ENCODE data around the gene KCNMA1. TPM values are rescaled to one million over a fixed set of nuclear protein-coding genes. Genes with fewer than 3 reads are reported as not detected.

KCNMA1 gene
- total and polyA plus RNA-seq, 10 of the 15 experiments (the other 5 are each of a cell fraction or from before 2014, with no cell fraction given), result 8.5 to 77.0 (median 21.3) TPM

DNA sequence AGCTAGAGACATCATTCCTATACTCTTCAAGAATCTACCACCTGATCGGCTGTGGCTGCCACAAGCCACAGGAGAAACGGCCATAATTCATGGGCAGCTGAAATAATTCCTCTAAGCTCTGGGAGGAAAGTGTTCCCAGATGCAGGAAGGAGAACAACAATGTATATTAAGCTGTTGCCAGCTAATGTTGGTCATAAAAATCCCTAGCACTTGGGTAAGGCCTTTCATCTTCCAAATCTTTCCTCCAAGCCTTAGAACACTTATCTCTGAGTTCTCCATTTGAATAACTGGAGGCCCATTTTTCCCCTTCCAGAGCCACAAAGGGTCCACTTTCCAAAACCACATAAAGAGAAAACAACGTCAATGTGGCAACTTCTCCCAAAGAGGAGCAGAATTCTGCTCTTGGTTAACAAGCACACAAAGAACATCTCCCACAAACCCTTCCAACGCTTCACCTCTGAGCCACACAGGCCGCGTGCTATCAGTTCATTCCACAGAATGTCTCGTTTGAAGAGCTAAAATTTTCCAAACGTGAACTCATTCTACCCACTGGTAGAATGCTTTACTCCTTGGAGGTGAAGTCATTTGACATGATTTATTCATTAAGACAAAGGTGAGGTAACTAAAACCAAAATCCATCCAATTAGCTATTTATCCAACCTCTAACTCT is 11.2 kb downstream of the KCNMA1 start:
- intact Hi-C loops (cut with micrococcal nuclease; ENCODE audit: unreplicated experiment), result no loop called here
- ChIA-PET POLR2A (interaction anchor here (0.5 to 1.0 kb wide), 3 partner anchors 8 to 177 kb away, joined by 4 to 8 read pairs (median 5); no protein-coding TSS in a partner anchor), CTCF (interaction anchor here (0.8 to 1.7 kb wide), 7 partner anchors 9 to 234 kb away, joined by 3 to 7 read pairs (median 3); no protein-coding TSS in a partner anchor), SMC1A (ENCODE audit: uncharacterized antibody, unreplicated experiment) (interaction anchor here (0.5 to 1.6 kb wide), 12 partner anchors 9 to 451 kb away, joined by 3 to 10 read pairs (median 4); no protein-coding TSS in a partner anchor), RAD21 (ENCODE audit: unreplicated experiment) (interaction anchor here (0.7 to 1.3 kb wide), 7 partner anchors 10 to 128 kb away, joined by 3 to 4 read pairs (median 3); partner anchors contain the start of gene KCNMA1)
- FAIRE-seq (no peak), DNase-seq (ENCODE audit: low read depth, low spot score) (no peak), ATAC-seq (no peak)
- WGBS (ENCODE audit: insufficient coverage, insufficient replicate concordance, low lambda C conversion rate, missing lambda C conversion rate), result 57% methylated on average over 8 of the region's 8 CpGs
- H3K9me3 ChIP-seq (replicated peaks; ENCODE audit: control insufficient read depth, insufficient read depth, low read length), result no peaks in the 10 kb centered on the region; the same call in 2 of the 3 replicates
- TF ChIP-seq JUND (IDR thresholded peaks at IDR 0.05; ENCODE audit: low read depth, low read length) (no peak), NFXL1 (IDR thresholded peaks at IDR 0.05; ENCODE audit: borderline replicate concordance) (no peak), ETV6 (conservative IDR thresholded peaks at IDR 0.05 in 1 of 2, IDR thresholded peaks at IDR 0.05 in 1 of 2; ENCODE audit: borderline replicate concordance in 1 of 2, low read depth in 1 of 2) (no peak), TCF3 (IDR thresholded peaks at IDR 0.05; ENCODE audit: borderline replicate concordance, insufficient read depth, low read depth, low read length) (no peak), YY1 (IDR thresholded peaks at IDR 0.05; ENCODE audit: low read depth, low read length) (no peak), ATF3 (IDR thresholded peaks at IDR 0.05; ENCODE audit: borderline replicate concordance, extremely low read depth, low read depth, low read length) (no peak), EP300 (IDR thresholded peaks at IDR 0.05; ENCODE audit: borderline replicate concordance in 1 of 2, control insufficient read depth in 1 of 2, low read depth in 2 of 2, low read length in 2 of 2) (no peak), STAT1 (conservative IDR thresholded peaks at IDR 0.05) (no peak), FOXM1 (IDR thresholded peaks at IDR 0.05; ENCODE audit: low read depth, low read length) (no peak), HSF1 (IDR thresholded peaks at IDR 0.05; ENCODE audit: low read depth, low read length) (no peak)
- TF ChIP-seq, protein P1, sequence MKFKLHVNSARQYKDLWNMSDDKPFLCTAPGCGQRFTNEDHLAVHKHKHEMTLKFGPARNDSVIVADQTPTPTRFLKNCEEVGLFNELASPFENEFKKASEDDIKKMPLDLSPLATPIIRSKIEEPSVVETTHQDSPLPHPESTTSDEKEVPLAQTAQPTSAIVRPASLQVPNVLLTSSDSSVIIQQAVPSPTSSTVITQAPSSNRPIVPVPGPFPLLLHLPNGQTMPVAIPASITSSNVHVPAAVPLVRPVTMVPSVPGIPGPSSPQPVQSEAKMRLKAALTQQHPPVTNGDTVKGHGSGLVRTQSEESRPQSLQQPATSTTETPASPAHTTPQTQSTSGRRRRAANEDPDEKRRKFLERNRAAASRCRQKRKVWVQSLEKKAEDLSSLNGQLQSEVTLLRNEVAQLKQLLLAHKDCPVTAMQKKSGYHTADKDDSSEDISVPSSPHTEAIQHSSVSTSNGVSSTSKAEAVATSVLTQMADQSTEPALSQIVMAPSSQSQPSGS (IDR thresholded peaks at IDR 0.05; ENCODE audit: low read length), result no peak
- TF ChIP-seq, protein P2, sequence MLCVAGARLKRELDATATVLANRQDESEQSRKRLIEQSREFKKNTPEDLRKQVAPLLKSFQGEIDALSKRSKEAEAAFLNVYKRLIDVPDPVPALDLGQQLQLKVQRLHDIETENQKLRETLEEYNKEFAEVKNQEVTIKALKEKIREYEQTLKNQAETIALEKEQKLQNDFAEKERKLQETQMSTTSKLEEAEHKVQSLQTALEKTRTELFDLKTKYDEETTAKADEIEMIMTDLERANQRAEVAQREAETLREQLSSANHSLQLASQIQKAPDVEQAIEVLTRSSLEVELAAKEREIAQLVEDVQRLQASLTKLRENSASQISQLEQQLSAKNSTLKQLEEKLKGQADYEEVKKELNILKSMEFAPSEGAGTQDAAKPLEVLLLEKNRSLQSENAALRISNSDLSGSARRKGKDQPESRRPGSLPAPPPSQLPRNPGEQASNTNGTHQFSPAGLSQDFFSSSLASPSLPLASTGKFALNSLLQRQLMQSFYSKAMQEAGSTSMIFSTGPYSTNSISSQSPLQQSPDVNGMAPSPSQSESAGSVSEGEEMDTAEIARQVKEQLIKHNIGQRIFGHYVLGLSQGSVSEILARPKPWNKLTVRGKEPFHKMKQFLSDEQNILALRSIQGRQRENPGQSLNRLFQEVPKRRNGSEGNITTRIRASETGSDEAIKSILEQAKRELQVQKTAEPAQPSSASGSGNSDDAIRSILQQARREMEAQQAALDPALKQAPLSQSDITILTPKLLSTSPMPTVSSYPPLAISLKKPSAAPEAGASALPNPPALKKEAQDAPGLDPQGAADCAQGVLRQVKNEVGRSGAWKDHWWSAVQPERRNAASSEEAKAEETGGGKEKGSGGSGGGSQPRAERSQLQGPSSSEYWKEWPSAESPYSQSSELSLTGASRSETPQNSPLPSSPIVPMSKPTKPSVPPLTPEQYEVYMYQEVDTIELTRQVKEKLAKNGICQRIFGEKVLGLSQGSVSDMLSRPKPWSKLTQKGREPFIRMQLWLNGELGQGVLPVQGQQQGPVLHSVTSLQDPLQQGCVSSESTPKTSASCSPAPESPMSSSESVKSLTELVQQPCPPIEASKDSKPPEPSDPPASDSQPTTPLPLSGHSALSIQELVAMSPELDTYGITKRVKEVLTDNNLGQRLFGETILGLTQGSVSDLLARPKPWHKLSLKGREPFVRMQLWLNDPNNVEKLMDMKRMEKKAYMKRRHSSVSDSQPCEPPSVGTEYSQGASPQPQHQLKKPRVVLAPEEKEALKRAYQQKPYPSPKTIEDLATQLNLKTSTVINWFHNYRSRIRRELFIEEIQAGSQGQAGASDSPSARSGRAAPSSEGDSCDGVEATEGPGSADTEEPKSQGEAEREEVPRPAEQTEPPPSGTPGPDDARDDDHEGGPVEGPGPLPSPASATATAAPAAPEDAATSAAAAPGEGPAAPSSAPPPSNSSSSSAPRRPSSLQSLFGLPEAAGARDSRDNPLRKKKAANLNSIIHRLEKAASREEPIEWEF (IDR thresholded peaks at IDR 0.05; ENCODE audit: insufficient replicate concordance, low read depth, low read length), result no peak
- H3K27me3 ChIP-seq (replicated peaks in 1 of 2; ENCODE audit: control insufficient read depth in 2 of 2, insufficient read depth in 2 of 2, low read length in 1 of 2), result no peaks in the 10 kb centered on the region
- in situ Hi-C loops (cut with MboI), result no loop called here
- no peak overlapping the region for H3K4me2 ChIP-seq (ENCODE audit: control insufficient read depth, insufficient read depth)
- no TSS peak for BruUV-seq (replicated peaks)
- no peak overlapping the region for H3K4me3 ChIP-seq
- H3K4me1 ChIP-seq (ENCODE audit: control insufficient read depth, insufficient read depth, low read length), result 0 out of 2 replicates have a peak, but pooled peaks cover 5% of the 10 kb centered on the region
- peaks cover 0 to 1% of the 10 kb centered on the region in 2 experiments; a peak in 2 of 4 replicates for H3K36me3 ChIP-seq (ENCODE audit: control insufficient read depth in 2 of 2, insufficient read depth in 2 of 2, low read length in 1 of 2)
- H3K79me2 ChIP-seq (ENCODE audit: control insufficient read depth, insufficient read depth, low read length), result no peaks in the 10 kb centered on the region
- no peaks in the 10 kb centered on the region for H4K20me1 ChIP-seq (ENCODE audit: control insufficient read depth, insufficient read depth)
- H3K27ac ChIP-seq (ENCODE audit: control insufficient read depth, insufficient read depth), result no peak overlapping the region
- no peak overlapping the region for H2AFZ ChIP-seq (ENCODE audit: control insufficient read depth, low read depth, low read length)
- H3K9ac ChIP-seq (ENCODE audit: control insufficient read depth, insufficient read depth, low read length), result no peak overlapping the region
